Measurements from ENCODE around the gene SOD3. TPM values are rescaled to one million over a fixed set of nuclear protein-coding genes. Genes with fewer than 3 reads are reported as not detected.

Gene SOD3
- total and polyA plus RNA-seq, 10 of the 15 experiments (the other 5 are each of a cell fraction or from before 2014, with no cell fraction given): not detected

DNA sequence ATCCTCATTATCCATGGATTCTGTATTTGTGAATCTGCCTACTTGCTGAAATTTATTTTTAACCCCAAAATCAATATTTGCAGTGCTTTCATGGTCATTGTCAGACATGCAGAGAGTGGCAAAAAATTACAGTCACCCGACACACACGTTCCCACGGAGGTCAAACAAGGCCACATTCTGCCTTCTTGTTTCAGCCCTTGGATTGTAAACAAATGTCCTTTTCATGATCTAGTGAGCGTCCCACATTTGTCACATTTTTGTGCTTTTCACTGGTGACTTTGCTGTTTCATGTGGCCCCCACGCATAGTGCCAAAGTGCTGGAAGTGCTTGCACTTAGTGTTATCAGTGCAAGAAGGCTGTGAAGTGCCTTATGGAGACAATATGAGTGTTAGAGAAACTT, 45.0 kb downstream of the SOD3 start:
- ChIA-PET CTCF (no interaction called here), POLR2A (no interaction called here), SMC1A (ENCODE audit: uncharacterized antibody, unreplicated experiment) (no interaction called here), RAD21 (ENCODE audit: unreplicated experiment) (no interaction called here)
- intact Hi-C loops (cut with micrococcal nuclease; ENCODE audit: unreplicated experiment): no loop called here
- ATAC-seq (no peak), FAIRE-seq (no peak), DNase-seq (ENCODE audit: low read depth, low spot score) (no peak)
- H3K9me3 ChIP-seq (replicated peaks; ENCODE audit: control insufficient read depth, insufficient read depth, low read length): no peaks in the 10 kb centered on the region; the same call in 2 of the 3 replicates
- H3K27ac ChIP-seq (ENCODE audit: control insufficient read depth, insufficient read depth): no peak overlapping the region
- H3K79me2 ChIP-seq (ENCODE audit: control insufficient read depth, insufficient read depth, low read length): no peaks in the 10 kb centered on the region
- in situ Hi-C loops (cut with MboI): no loop called here
- no peak overlapping the region for H3K9ac ChIP-seq (ENCODE audit: control insufficient read depth, insufficient read depth, low read length)
- H3K4me1 ChIP-seq (ENCODE audit: control insufficient read depth, insufficient read depth, low read length): no peaks in the 10 kb centered on the region; the same call in 1 of the 2 replicates
- H3K36me3 ChIP-seq (ENCODE audit: control insufficient read depth in 2 of 2, insufficient read depth in 2 of 2, low read length in 1 of 2): no peaks in the 10 kb centered on the region
- H3K4me3 ChIP-seq: no peak overlapping the region
- H3K27me3 ChIP-seq (replicated peaks in 1 of 2; ENCODE audit: control insufficient read depth in 2 of 2, insufficient read depth in 2 of 2, low read length in 1 of 2): peaks cover 0 to 2% of the 10 kb centered on the region in 2 experiments; a peak in 2 of 4 replicates
- WGBS (ENCODE audit: insufficient coverage, insufficient replicate concordance, low lambda C conversion rate, missing lambda C conversion rate): 55% methylated on average over 5 of the region's 5 CpGs
- no peaks in the 10 kb centered on the region for H4K20me1 ChIP-seq (ENCODE audit: control insufficient read depth, insufficient read depth)
- H2AFZ ChIP-seq (ENCODE audit: control insufficient read depth, low read depth, low read length): no peak overlapping the region
- no TSS peak for BruUV-seq (replicated peaks)
- no peak for TF ChIP-seq CREB1 (IDR thresholded peaks at IDR 0.05; ENCODE audit: low read depth)
- TF ChIP-seq, protein P1, sequence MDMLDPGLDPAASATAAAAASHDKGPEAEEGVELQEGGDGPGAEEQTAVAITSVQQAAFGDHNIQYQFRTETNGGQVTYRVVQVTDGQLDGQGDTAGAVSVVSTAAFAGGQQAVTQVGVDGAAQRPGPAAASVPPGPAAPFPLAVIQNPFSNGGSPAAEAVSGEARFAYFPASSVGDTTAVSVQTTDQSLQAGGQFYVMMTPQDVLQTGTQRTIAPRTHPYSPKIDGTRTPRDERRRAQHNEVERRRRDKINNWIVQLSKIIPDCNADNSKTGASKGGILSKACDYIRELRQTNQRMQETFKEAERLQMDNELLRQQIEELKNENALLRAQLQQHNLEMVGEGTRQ (IDR thresholded peaks at IDR 0.05; ENCODE audit: borderline replicate concordance, low read depth, low read length): no peak
- no peak for TF ChIP-seq BACH1 (IDR thresholded peaks at IDR 0.05; ENCODE audit: borderline replicate concordance)
- TF ChIP-seq RAD51 (IDR thresholded peaks at IDR 0.05): no peak
- TF ChIP-seq ESRRA (IDR thresholded peaks at IDR 0.05; ENCODE audit: low read length): no peak
- TF ChIP-seq JUND (IDR thresholded peaks at IDR 0.05; ENCODE audit: low read depth, low read length): no peak
- TF ChIP-seq ZBED1 (IDR thresholded peaks at IDR 0.05; ENCODE audit: borderline replicate concordance): no peak
- no peak for TF ChIP-seq BHLHE40 (IDR thresholded peaks at IDR 0.05; ENCODE audit: borderline replicate concordance in 1 of 2, low read depth in 2 of 2, low read length in 1 of 2)
- no peak for TF ChIP-seq TCF7 (IDR thresholded peaks at IDR 0.05; ENCODE audit: borderline replicate concordance)
- TF ChIP-seq NR2F1 (conservative IDR thresholded peaks at IDR 0.05): no peak
- H3K4me2 ChIP-seq (ENCODE audit: control insufficient read depth, insufficient read depth): no peak overlapping the region

Data from GM12878 (cell line).